HG03520 (cell line): Measurements from ENCODE around the gene DENND4C.
"Not testable (repeated sequence)": the region's sequence is repeated elsewhere in the genome, so short reads cannot be mapped to it uniquely, and the experiment has no call there.

Experiments
- ATAC-seq: cut with Tn5 transposase; IDR thresholded peaks from one replicate; pipeline ENCODE4 v1.9.1; 2021; ENCODE audit warnings: mild to moderate bottlenecking, moderate library complexity; ENCODE audit not compliant: unreplicated experiment

DENND4C gene

DNA sequence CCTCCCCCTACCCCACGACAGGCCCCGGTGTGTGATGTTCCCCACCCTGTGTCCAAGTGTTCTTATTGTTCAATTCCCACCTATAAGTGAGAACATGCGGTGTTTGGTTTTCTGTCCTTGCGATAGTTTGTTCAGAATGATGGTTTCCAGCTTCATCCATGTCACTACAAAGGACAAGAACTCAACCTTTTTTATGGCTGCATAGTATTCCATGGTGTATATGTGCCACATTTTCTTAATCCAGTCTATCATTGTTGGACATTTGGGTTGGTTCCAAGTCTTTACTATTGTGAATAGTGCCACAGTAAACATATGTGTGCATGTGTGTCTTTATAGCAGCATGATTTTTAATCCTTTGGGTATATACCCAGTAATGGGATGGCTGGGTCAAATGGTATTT is 35.1 kb downstream of the DENND4C start:
- ATAC-seq = not testable (repeated sequence)

GRCh38 chr9:19266778-19267384 is 36.4 kb downstream of the DENND4C start:
- ATAC-seq = not testable (repeated sequence)

DNA sequence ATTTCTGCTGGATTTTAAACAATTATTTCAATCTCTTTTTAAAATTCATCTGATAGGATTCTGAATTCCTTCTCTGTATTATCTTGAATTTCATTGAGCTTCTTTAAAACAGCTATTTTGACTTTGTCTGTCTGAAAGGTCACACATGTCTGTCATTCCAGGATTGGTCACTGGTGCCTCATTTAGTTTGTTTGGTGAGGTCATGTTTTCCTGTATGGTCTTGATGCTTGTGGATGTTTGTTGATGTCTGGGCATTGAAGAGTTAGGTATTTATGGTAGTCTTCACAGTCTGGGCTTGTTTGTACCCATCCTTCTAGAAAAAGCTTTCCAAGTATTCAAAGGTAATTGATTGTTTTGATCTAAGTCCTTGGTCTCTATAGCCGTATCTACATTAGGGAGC is 39.1 kb downstream of the DENND4C start:
- no peak for ATAC-seq

DNA sequence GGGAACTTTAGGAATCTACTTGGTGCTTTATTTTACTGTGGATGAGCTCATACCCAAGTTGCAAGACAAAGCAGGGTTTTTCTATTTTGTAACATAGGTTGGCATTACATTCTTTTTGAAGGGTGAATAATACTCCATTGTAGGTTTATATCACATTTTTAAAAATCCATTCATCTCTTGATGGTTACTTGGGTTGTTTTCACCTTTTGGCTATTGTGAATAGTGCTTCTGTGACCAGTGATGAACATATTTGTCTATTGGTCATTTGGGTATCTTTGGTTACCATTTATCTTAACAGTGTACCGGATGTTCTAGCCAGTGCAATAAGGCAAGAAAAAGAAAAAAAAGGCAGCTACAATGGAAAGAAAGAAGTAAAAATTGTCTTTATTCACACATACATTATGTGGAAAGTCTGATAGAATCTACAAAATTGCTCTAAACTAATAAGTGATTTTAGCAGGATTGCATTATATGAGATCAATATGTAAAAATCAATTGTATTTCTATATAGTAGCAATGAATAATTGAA is 40.0 kb downstream of the DENND4C start:
- no peak for ATAC-seq

GRCh38 chr9:19271081-19271480 is 40.6 kb downstream of the DENND4C start:
- no peak for ATAC-seq

- ATAC-seq = no peak
Measured at GRCh38 chr9:19281801-19282200, 51.3 kb downstream of the DENND4C start.

DNA sequence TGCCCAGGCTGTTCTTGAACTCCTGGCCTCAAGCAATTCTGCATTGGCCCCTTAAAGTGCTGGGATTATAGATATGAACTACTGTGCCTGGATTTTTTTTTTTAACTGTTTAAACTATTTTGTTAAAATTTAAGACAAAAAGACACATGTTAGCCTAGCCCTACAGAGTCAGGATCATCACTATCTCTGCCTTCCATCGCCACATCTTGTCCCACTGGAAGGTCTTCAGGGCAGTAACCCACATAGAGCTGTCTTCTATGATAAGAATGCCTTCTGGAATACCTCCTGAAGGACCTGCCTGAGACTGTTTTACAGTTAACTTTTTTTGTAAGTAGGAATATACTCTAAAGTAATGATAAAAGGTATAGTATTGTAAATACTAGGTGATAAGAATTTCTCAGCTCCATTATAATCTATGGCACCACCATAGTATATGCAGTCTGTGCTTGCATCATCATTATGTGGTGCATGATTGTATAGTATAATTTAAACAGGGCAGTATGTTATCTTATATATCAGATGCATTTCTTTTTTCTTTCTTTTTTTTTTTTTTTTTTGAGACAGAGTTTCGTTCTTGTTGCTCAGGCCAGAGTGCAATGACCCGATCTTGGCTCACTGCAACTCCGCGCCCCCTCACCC is 52.7 kb downstream of the DENND4C start:
- no peak for ATAC-seq

DNA sequence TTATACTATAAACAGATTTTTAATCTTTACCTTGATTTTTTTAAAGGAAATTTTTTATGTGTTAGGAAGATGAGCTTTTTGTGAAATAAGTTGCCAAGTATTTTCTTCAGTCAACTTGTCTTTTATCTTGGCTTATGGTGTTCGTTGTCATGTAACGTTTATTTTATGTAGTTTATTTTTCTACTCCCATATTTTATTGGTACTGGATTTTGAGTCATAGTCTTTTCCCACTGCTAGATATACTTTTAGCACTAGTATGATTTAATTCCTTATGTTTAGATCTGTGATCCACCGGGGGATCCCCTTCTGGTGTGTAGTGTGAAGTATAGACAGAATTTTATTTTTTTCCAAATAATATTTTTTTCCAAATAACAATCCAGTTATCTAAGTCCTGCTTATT is 54.2 kb downstream of the DENND4C start:
- no peak for ATAC-seq

DNA sequence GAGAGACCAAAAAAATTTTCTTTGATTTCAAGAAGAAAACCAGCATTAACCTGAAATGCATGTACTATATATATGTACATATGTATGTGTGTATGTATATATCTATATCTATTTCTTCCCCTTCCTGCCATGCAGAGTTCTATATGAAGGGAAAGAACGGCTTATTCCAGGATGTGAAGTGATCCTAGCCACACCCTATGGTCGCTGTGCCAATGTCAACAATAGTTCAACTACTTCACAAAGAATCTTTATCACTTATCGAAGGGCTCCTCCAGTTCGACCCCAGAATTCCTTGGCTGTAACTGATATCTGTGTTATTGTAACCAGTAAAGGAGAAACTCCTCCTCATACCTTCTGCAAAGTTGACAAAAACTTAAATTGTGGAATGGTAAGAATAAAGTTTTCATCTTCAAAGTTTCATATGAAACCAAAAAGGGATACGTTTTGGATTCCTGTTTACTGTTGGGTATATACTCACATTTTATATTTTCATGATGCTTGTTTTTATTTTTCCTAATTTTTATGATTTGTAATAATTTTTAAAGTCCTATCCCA is 56.2 kb downstream of the DENND4C start:
- ATAC-seq = no peak

DNA sequence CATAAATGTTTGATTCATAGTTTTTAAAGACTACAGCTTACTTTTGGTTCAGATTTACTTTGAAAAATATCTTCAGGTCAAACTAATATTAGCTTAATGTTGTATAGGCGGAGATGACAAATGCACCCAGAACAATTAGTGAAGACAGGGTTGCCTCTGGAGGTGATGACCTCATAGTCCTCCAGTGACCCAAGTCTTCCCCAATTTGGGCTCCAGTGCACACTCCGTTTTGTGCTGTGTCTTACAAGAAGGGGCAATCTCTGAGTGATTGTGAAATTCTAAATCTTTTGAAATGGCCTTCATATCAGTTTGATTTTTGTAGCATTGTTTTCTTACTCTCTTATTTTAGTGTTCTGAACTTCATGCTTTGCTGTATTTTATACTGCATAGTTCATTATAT is 57.6 kb downstream of the DENND4C start:
- ATAC-seq = no peak

DNA sequence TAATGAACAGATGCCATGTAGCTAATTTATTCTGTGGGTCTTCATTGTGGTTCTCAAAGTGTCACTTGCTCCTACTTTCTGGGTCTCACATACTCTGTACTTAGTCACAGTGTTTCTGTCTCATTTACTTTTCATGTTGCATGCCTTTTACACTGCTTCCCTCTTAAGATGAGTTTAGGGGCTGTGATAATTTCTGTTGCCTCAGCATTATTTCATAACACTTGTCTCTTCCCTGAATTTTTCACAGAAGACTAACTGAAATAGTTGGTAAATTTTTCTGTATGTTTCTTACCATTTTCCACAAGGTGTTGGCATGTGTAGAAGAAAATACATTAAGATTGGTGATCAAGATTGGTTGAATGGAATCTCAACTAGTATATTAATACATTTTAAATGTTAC is 59.6 kb downstream of the DENND4C start:
- ATAC-seq = no peak

- no peak for ATAC-seq
Measured at GRCh38 chr9:19294219-19294618, 63.7 kb downstream of the DENND4C start.

DNA sequence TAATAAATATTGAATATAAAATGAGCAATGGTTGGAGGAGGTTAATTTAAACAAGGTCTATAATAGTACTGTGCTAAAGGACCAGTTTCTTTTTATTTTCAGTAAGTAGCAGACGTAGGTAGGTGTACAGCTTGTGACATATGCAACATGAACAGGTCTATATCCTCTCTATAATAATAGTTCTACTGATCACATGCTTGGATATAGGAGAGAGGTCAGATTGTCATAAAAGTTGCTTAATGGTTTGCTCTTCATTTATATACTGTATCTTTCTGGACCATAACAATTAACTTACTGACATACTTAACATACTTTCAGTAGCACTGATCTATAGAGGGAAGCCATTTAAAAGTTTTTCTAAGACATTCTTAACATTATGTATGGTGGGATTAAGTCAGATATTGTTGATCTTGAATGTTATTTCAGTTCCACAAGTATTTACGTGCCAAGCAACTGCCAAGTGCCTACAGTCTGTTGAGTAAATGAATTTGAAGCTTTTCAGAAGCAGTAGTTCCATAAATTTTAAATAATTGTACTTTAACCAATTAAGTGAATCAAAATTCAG is 68.0 kb downstream of the DENND4C start:
- ATAC-seq = no peak

GRCh38 chr9:19303216-19303615 is 72.7 kb downstream of the DENND4C start:
- no peak for ATAC-seq

GRCh38 chr9:19306568-19306967 is 76.1 kb downstream of the DENND4C start:
- ATAC-seq = no peak

GRCh38 chr9:19310246-19310645 is 79.8 kb downstream of the DENND4C start:
- no peak for ATAC-seq

DNA sequence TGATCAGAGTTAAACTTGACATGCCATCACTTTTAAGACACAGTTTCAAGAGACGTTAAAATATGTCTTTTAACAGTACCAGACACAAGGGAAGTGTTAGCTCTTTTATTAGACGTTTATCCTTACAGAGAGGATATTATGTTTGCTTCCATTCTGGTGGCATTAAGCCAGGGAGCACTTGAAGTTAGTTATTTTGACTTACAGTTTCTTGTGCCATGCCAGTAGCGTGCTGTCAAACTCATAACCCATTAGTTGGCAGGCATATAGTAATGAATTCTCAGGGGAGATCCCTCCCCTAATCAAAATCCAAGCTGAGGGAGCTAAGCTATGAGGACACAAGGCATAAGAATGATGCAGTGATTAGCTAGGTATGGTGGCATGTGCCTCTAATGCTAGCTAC is 83.1 kb downstream of the DENND4C start:
- no peak for ATAC-seq

DNA sequence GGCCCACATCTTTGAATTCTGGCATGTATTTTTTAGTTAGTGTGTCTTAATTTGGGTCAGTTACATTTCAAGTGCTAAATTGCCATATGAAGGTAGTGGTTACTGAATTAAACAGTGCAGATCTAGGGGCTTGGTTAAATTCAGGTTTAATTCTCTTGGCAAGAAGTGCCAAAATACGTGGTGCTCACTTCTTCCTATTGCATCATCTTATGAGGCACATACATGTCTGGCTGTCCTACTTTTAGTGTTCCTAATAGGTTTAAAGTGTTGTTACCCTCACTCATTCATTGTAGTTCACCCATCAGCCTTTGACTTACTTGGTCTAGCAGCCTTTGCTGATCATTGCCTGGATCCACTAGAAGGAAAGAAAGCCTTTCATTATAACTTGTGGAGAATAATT is 90.0 kb downstream of the DENND4C start:
- ATAC-seq = no peak

GRCh38 chr9:19331877-19332276 is 101.4 kb downstream of the DENND4C start:
- ATAC-seq = no peak

DNA sequence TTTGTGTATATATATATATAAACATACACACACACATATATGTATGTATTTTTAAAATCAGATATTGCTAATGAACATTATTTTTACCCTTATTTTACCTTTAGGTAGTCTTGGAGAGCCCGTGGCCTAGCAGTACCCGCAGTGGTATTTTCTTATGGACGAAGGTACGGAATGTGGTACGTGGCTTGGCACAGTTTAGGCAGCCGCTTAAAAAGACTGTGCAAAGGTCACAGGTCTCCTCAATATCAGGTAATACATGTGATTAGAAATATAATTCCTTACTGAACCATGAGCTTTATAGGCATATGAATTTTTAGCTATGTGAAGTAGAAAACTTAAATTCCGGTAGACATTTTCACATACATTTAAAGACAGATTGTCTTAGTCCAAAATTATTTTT is 105.7 kb downstream of the DENND4C start:
- no peak for ATAC-seq

DNA sequence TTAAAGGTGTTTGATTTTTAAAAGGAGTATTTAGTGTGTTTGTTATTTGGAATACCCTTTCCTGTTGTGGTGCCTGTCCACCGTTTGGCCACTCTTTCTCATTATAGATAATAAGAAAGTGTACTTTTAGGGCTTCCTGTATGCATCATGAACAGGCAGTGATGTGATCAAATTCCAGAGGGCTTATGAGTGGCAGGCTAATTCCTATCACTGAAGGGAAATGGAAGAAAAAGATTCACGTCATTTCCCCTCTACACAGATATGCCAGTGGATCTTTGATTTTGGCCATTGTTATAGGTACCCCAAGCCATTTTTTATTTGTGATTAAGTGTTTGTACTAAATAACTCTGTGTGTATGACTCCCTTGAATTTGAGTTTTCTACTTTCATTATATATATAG is 112.5 kb downstream of the DENND4C start:
- ATAC-seq = no peak

GRCh38 chr9:19358701-19359100 is 128.2 kb downstream of the DENND4C start:
- ATAC-seq = no peak
